Fibroblast of the aortic adventitia (primary cell): ENCODE measurements around the gene GPR39. TPM values are rescaled to one million over a fixed set of nuclear protein-coding genes. Genes with fewer than 3 reads are reported as not detected.

ENCODE experiments used
- DNase-seq: peaks from one replicate; pipeline ENCODE4 v3.0.0-alpha.2; 2010; ENCODE audit warnings: low read depth
- H3K4me3 ChIP-seq: 2 replicates; pipeline ENCODE4 v1.5.1; 2011; ENCODE audit warnings: low read depth, mild to moderate bottlenecking, control low read depth, low read length, moderate library complexity
- total RNA-seq: library from RNA; depleted of rRNA; stranded (reverse); fragments of >200 nt; gene quantifications from 2 replicates; pipeline ENCODE4 v1.2.3, GENCODE V29; 2012; ENCODE audit warnings: low replicate concordance
- TF ChIP-seq, protein P1 (sequence below): IDR thresholded peaks from 2 replicates; pipeline ENCODE4 v1.5.1; 2011; ENCODE audit warnings: mild to moderate bottlenecking, low read length, control low read depth, inconsistent platforms; ENCODE audit not compliant: insufficient read depth

GPR39 gene
- total RNA-seq, 1 donor: 12.7 TPM

DNA sequence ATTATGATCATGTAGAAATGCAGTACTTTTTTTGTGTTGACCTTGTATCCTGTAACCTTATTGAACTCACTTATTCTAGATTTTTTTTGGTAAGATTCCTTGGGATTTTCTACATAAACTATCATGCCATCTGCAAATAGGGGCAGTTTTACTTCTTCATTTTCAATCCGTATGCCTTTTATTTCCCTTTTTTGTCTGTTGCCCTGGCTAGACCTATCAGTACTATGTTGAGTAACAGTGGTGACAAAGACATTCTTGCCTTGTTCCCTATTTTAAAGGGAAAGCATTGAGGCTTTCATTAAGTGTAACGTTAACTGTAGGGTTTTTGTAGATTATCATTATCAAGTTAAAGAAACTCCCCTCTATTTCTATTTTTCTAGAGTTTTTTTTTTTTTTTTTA is 161.1 kb downstream of the GPR39 start:
- H3K4me3 ChIP-seq: no peak overlapping the region
- TF ChIP-seq, protein P1, sequence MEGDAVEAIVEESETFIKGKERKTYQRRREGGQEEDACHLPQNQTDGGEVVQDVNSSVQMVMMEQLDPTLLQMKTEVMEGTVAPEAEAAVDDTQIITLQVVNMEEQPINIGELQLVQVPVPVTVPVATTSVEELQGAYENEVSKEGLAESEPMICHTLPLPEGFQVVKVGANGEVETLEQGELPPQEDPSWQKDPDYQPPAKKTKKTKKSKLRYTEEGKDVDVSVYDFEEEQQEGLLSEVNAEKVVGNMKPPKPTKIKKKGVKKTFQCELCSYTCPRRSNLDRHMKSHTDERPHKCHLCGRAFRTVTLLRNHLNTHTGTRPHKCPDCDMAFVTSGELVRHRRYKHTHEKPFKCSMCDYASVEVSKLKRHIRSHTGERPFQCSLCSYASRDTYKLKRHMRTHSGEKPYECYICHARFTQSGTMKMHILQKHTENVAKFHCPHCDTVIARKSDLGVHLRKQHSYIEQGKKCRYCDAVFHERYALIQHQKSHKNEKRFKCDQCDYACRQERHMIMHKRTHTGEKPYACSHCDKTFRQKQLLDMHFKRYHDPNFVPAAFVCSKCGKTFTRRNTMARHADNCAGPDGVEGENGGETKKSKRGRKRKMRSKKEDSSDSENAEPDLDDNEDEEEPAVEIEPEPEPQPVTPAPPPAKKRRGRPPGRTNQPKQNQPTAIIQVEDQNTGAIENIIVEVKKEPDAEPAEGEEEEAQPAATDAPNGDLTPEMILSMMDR: no peak
- DNase-seq: no peak

GRCh38 chr2:132581591-132581990 is 165.0 kb downstream of the GPR39 start:
- TF ChIP-seq, protein P1: no peak
- DNase-seq: no peak
- H3K4me3 ChIP-seq: no peak overlapping the region

- DNase-seq: peak; percentile 16
- TF ChIP-seq, protein P1: no peak
- H3K4me3 ChIP-seq: no peak overlapping the region
These were observed 165.6 kb downstream of the GPR39 start for GRCh38 chr2:132581991-132582738.

DNA sequence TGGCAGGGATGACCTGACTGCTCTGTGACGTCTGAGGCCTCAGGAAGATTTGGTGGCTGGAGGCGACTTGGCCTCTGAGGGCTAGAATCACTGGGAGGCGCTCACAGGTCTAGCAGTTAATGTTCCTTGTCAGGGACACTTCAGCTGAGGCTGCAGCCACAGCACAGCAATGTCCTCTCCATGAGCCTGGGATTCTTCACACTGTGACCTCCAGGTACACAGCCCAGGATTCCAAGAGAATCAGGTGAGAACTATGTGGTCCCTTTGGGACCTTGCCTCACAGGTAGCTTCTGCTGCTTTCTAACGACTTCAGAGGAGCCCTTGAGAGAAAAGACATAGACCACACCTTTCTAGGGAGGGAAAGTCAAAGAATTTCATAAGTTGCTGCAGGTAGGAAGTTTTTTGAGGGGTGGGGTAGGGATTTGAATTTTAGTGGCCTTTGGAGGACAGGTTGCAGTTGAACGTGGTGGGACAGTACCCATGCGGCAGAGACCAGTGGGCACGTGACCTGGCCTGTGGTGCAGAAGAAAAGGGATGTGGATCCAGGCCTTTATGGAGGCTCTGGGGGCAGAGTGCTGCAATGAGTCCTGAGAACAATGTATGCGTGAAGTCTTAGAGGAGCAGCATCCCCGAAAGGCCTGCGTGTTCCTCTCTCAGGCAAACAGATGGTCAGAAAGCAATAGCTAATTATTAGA is 167.2 kb downstream of the GPR39 start:
- no peak overlapping the region for H3K4me3 ChIP-seq
- TF ChIP-seq, protein P1: no peak
- DNase-seq: no peak

GRCh38 chr2:132584976-132585817 is 168.6 kb downstream of the GPR39 start:
- DNase-seq: no peak
- TF ChIP-seq, protein P1: no peak
- H3K4me3 ChIP-seq: no peak overlapping the region

DNA sequence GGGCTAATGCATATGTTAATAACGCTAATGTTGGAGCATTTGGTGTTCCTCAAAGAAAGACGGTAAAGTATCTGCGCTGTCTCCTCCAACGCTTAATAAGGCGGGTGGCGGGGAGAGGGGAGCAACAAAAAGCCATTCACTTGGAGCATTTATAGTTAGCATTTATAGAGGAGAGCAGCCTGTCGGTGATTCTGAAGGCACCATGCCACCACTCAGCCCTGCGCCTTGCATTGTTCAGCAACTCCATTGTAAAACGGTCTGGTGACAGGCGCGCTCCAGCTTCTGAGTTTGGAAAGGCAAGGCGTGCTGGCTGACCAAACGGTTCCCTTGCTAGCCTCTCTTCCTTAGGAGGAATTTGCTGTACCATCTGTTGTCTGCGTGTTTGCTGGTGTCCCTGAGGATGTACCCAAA is 169.5 kb downstream of the GPR39 start:
- no peak overlapping the region for H3K4me3 ChIP-seq
- DNase-seq: no peak
- TF ChIP-seq, protein P1: no peak
